ENCODE measurements around the gene SAPCD2.

Gene SAPCD2

GRCh38 chr9:137103206-137103999 lies 33.0 kb upstream of the SAPCD2 start:
- H3K4me3 ChIP-seq (ENCODE audit: low read length): no peak overlapping the region
- no peaks in the 10 kb centered on the region for H3K4me1 ChIP-seq (ENCODE audit: control insufficient read depth, insufficient read depth, low read length)
- no peak overlapping the region for H3K4me2 ChIP-seq (ENCODE audit: low read length)
- H3K9me3 ChIP-seq (replicated peaks; ENCODE audit: low read length): peaks cover 3% of the 10 kb centered on the region
- H3K36me3 ChIP-seq (ENCODE audit: insufficient read depth, low read length): peaks cover 81% of the 10 kb centered on the region
- H3K9ac ChIP-seq (ENCODE audit: low read depth, low read length): no peak overlapping the region
- H3K27me3 ChIP-seq (ENCODE audit: control insufficient read depth, insufficient read depth, low read length): no peaks in the 10 kb centered on the region

DNA sequence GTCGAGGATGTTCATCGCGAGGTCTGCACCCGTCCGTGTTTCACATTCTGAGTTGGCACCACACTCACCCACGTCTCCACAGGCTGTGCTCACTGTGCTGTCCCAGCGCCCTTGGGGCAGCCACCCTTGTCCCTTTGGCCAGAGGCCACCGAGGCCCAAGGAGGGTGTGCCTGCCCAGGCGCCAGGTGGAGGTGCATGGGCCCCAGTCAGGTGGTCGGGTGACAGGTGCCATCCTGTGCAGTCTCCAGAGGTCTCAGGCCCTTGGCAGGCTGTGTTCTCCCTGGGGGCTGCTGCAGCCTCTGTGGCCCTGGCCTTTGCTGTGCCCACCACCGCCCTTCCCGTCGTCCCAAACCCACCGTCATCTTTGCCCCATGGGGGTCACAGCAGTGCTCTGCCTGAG lies 28.9 kb upstream of the SAPCD2 start:
- no peak overlapping the region for H3K4me2 ChIP-seq (ENCODE audit: low read length)
- no peaks in the 10 kb centered on the region for H3K4me1 ChIP-seq (ENCODE audit: control insufficient read depth, insufficient read depth, low read length)
- H3K9ac ChIP-seq (ENCODE audit: low read depth, low read length): no peak overlapping the region
- H3K4me3 ChIP-seq (ENCODE audit: low read length): no peak overlapping the region
- H3K27me3 ChIP-seq (ENCODE audit: control insufficient read depth, insufficient read depth, low read length): no peaks in the 10 kb centered on the region
- peaks cover 3% of the 10 kb centered on the region for H3K9me3 ChIP-seq (replicated peaks; ENCODE audit: low read length)
- H3K36me3 ChIP-seq (ENCODE audit: insufficient read depth, low read length): peaks cover 76% of the 10 kb centered on the region

- no peaks in the 10 kb centered on the region for H3K4me1 ChIP-seq (ENCODE audit: control insufficient read depth, insufficient read depth, low read length)
Observed at GRCh38 chr9:137097761-137098462, 27.6 kb upstream of the SAPCD2 start.

GRCh38 chr9:137096785-137097546 lies 26.6 kb upstream of the SAPCD2 start:
- no peak overlapping the region for H3K4me2 ChIP-seq (ENCODE audit: low read length)
- H3K9me3 ChIP-seq (replicated peaks; ENCODE audit: low read length): peaks cover under 1% of the 10 kb centered on the region
- H3K4me3 ChIP-seq (ENCODE audit: low read length): no peak overlapping the region
- H3K36me3 ChIP-seq (ENCODE audit: insufficient read depth, low read length): peaks cover 60% of the 10 kb centered on the region
- no peaks in the 10 kb centered on the region for H3K4me1 ChIP-seq (ENCODE audit: control insufficient read depth, insufficient read depth, low read length)
- no peak overlapping the region for H3K9ac ChIP-seq (ENCODE audit: low read depth, low read length)
- no peaks in the 10 kb centered on the region for H3K27me3 ChIP-seq (ENCODE audit: control insufficient read depth, insufficient read depth, low read length)

More at GRCh38 chr9:137097761-137098462, 27.6 kb upstream of the SAPCD2 start:
- Histone ChIP-seq H3K4me2 (ENCODE audit: low read length) (no peak overlapping the region), H3K4me3 (ENCODE audit: low read length) (no peak overlapping the region), H3K36me3 (ENCODE audit: insufficient read depth, low read length) (peaks cover 64% of the 10 kb centered on the region), H3K27me3 (ENCODE audit: control insufficient read depth, insufficient read depth, low read length) (no peaks in the 10 kb centered on the region), H3K9ac (ENCODE audit: low read depth, low read length) (no peak overlapping the region), H3K9me3 (replicated peaks; ENCODE audit: low read length) (peaks cover 3% of the 10 kb centered on the region)

- Histone ChIP-seq H3K27me3 (ENCODE audit: control insufficient read depth, insufficient read depth, low read length) (no peaks in the 10 kb centered on the region), H3K4me1 (ENCODE audit: control insufficient read depth, insufficient read depth, low read length) (no peaks in the 10 kb centered on the region), H3K9me3 (replicated peaks; ENCODE audit: low read length) (no peaks in the 10 kb centered on the region), H3K9ac (ENCODE audit: low read depth, low read length) (no peak overlapping the region), H3K4me3 (ENCODE audit: low read length) (no peak overlapping the region), H3K4me2 (ENCODE audit: low read length) (no peak overlapping the region), H3K36me3 (ENCODE audit: insufficient read depth, low read length) (peaks cover 49% of the 10 kb centered on the region)
Observed at GRCh38 chr9:137095664-137096517, 25.5 kb upstream of the SAPCD2 start.

- Histone ChIP-seq H3K9me3 (replicated peaks; ENCODE audit: low read length) (no peaks in the 10 kb centered on the region), H3K36me3 (ENCODE audit: insufficient read depth, low read length) (peaks cover 12% of the 10 kb centered on the region), H3K4me3 (ENCODE audit: low read length) (no peak overlapping the region), H3K27me3 (ENCODE audit: control insufficient read depth, insufficient read depth, low read length) (no peaks in the 10 kb centered on the region), H3K4me2 (ENCODE audit: low read length) (peak overlapping the region; percentile 13), H3K9ac (ENCODE audit: low read depth, low read length) (no peak overlapping the region), H3K4me1 (ENCODE audit: control insufficient read depth, insufficient read depth, low read length) (peaks cover 29% of the 10 kb centered on the region)
Observed at GRCh38 chr9:137089232-137089947, 19.0 kb upstream of the SAPCD2 start.

GRCh38 chr9:137088121-137088520 lies 17.8 kb upstream of the SAPCD2 start:
- no peak overlapping the region for H3K4me3 ChIP-seq (ENCODE audit: low read length)
- no peaks in the 10 kb centered on the region for H3K9me3 ChIP-seq (replicated peaks; ENCODE audit: low read length)
- peaks cover 12% of the 10 kb centered on the region for H3K36me3 ChIP-seq (ENCODE audit: insufficient read depth, low read length)
- H3K4me1 ChIP-seq (ENCODE audit: control insufficient read depth, insufficient read depth, low read length): peaks cover 41% of the 10 kb centered on the region
- no peaks in the 10 kb centered on the region for H3K27me3 ChIP-seq (ENCODE audit: control insufficient read depth, insufficient read depth, low read length)
- H3K4me2 ChIP-seq (ENCODE audit: low read length): peak overlapping the region; percentile 92
- no peak overlapping the region for H3K9ac ChIP-seq (ENCODE audit: low read depth, low read length)

GRCh38 chr9:137087409-137087925 lies 17.1 kb upstream of the SAPCD2 start:
- Histone ChIP-seq H3K36me3 (ENCODE audit: insufficient read depth, low read length) (peaks cover 14% of the 10 kb centered on the region), H3K9me3 (replicated peaks; ENCODE audit: low read length) (no peaks in the 10 kb centered on the region), H3K4me1 (ENCODE audit: control insufficient read depth, insufficient read depth, low read length) (peaks cover 48% of the 10 kb centered on the region), H3K4me3 (ENCODE audit: low read length) (peak overlapping the region; percentile 92), H3K9ac (ENCODE audit: low read depth, low read length) (peak overlapping the region; percentile 92), H3K4me2 (ENCODE audit: low read length) (peak overlapping the region; percentile 92), H3K27me3 (ENCODE audit: control insufficient read depth, insufficient read depth, low read length) (no peaks in the 10 kb centered on the region)

GRCh38 chr9:137086531-137087408 lies 16.4 kb upstream of the SAPCD2 start, which contains the start of gene MAN1B1:
Gene MAN1B1 (plus strand): TSS chr9:137086985. CDS start chr9:137087000, 15 bp downstream.
- Histone ChIP-seq H3K9ac (ENCODE audit: low read depth, low read length) (peak within 1 kb of the TSS; percentile 92), H3K4me1 (ENCODE audit: control insufficient read depth, insufficient read depth, low read length) (peaks cover 51% of the 10 kb centered on the region), H3K4me3 (ENCODE audit: low read length) (peak within 1 kb of the TSS; percentile 92), H3K36me3 (ENCODE audit: insufficient read depth, low read length) (peaks cover 17% of the 10 kb centered on the region), H3K9me3 (replicated peaks; ENCODE audit: low read length) (no peaks in the 10 kb centered on the region), H3K4me2 (ENCODE audit: low read length) (peak within 1 kb of the TSS; percentile 92), H3K27me3 (ENCODE audit: control insufficient read depth, insufficient read depth, low read length) (no peaks in the 10 kb centered on the region)

Data from skeletal muscle satellite cell (primary cell).